ENCODE data around the gene LILRB5.
"Not testable (repeated sequence)": the region's sequence is repeated elsewhere in the genome, so short reads cannot be mapped to it uniquely, and the experiment has no call there.

LILRB5 gene

DNA sequence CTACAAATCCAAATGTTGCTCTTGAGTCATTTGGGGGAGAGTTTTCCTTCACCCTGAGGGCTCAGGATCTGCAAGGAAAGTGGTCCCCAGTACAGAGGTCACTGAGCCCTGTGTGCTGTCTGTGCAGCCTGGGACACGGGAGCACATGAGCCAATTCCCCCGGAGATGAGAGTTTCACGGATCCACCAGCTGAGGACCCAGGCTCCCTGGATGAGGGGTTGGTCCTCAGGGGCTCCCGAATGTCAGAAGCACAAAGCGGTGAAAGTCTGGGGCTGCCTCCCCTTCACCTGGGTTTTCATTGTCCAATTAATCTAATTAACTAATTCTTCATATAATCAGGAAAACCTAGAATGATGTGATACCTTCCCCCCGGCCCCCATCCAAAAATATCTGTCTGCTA, 37.5 kb upstream of the LILRB5 start:
- H3K4me3 ChIP-seq (ENCODE audit: low read depth, low read length): no peak overlapping the region
- no peak for TF ChIP-seq CTCF (conservative IDR thresholded peaks at IDR 0.05; ENCODE audit: low read depth, low read length)
- no peak for DNase-seq (ENCODE audit: low read depth)

GRCh38 chr19:54289160-54289559, 32.1 kb upstream of the LILRB5 start:
- DNase-seq (ENCODE audit: low read depth); H3K4me3 ChIP-seq (ENCODE audit: low read depth, low read length): not testable (repeated sequence)

DNA sequence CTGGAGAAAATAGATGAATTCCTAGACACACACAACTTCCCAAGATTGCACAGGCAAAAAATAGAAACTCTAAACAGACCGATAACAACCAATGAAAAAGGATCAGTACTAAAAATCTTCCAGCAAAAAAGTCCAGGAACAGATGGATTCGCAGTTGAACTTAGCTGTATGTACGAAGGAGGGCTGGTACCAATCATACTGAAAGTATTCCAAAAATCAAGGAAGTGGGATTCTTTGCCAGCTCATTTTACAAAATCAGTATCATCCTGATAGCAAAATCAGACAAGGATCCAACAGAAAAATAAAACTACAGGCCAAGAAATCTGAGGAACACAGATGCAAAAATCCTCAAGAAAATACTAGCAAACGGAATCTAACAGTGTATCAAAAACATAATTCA, 30.4 kb upstream of the LILRB5 start:
- DNase-seq (ENCODE audit: low read depth): peak; percentile 11
- no peak for TF ChIP-seq CTCF (conservative IDR thresholded peaks at IDR 0.05; ENCODE audit: low read depth, low read length)

GRCh38 chr19:54286283-54286682, 29.2 kb upstream of the LILRB5 start:
- H3K4me3 ChIP-seq (ENCODE audit: low read depth, low read length); DNase-seq (ENCODE audit: low read depth): not testable (repeated sequence)

More for the DNA sequence above, 30.4 kb upstream of the LILRB5 start:
- no peak overlapping the region for H3K4me3 ChIP-seq (ENCODE audit: low read depth, low read length)

DNA sequence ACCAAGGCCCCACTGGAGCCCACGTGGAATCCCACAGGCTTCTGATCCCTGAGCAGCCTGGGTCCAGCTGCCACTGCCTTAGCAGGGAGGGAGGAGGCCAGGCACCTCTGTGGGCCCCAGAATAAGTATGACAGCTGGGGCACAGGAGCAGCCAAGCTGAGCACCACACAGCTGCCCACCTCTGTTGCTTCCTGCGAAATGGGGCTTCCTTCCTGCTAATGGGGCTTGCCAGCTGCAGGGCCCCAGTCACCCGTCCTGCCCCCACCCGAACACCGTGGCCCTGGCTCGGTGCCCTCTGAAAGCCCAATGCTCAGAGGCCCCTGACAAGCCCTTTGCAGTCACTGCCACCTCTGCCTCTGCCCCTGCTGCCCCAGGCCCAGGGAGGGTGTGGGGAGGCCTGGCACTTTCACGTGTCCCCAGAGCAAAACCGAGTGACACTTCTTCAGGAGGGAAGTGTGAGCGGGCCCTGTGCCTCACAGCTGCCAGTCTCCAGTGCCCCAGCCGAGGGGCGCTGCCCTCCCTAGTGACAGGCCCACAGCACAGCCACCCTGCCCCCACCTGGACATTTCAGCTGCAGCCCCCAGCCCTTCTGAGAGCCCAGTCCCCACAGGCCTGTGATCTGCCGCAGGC, 28.5 kb upstream of the LILRB5 start:
- H3K4me3 ChIP-seq (ENCODE audit: low read depth, low read length); DNase-seq (ENCODE audit: low read depth): not testable (repeated sequence)

DNA sequence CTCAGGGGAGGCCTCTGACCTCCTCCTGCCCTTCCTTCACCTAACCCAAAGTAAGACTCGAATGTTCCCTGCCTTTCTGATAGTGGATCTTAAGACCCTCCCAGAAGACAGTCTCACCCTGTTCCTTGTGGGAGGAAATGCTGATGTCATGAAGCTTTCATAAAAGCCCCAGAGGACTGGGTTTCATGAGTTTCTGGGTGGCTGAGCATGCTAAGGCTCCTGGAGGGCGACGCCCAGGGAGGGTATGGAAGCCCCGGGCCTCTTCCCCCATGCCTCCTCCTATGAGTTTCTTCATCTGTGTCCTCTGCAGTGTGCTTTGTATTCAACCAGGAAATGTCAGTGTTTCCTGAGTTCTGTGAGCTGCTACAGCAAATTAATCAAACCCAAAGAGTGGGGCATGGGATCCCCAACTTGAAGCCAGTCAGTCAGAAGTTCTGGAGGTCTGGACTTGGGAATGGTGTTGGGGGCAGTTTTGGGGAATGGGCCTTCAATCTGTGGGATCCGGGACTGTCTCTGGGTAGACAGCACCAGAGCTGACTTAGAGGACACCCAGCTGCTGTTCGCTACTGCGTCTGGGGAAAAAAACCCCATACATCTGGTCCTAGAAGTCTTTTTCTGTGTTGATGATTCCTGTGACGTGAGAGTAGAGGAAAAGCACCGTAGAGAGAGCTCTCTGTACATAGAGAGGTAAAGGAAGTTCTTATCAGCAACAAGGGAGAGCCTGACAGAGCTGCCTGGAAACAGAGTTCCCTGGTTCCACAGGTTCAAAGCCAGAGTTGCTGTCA, 25.8 kb upstream of the LILRB5 start:
- no peak for TF ChIP-seq CTCF (conservative IDR thresholded peaks at IDR 0.05; ENCODE audit: low read depth, low read length)
- no peak overlapping the region for H3K4me3 ChIP-seq (ENCODE audit: low read depth, low read length)
- DNase-seq (ENCODE audit: low read depth): no peak

DNA sequence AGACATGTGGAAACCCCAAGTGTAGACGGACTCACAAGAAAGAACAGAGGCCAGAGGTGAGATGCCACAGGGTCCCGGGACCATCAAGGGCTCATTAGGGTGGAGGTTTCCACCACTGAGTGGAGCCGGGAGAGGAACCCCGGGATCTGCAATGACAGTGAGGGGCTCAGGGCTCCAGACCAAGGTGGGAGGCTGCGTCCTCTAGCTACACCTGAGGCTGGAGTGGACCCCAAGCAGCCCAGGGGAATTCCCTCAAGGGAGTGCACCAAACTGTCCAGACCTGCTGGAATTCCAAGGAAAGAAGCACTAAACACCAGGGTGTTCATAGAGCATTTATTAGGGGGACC, 24.6 kb upstream of the LILRB5 start:
- DNase-seq (ENCODE audit: low read depth); H3K4me3 ChIP-seq (ENCODE audit: low read depth, low read length): not testable (repeated sequence)

GRCh38 chr19:54281007-54281728, 24.1 kb upstream of the LILRB5 start, which contains the start of gene LILRB2:
LILRB2 (minus strand) TSS chr19:54281110; CDS start chr19:54280496, 614 bp downstream.
- TF ChIP-seq CTCF (conservative IDR thresholded peaks at IDR 0.05; ENCODE audit: low read depth, low read length): no peak
- no peak for DNase-seq (ENCODE audit: low read depth)
- H3K4me3 ChIP-seq (ENCODE audit: low read depth, low read length): no peak within 1 kb of the TSS

GRCh38 chr19:54280441-54280840, 23.4 kb upstream of the LILRB5 start:
- not testable (repeated sequence) for H3K4me3 ChIP-seq (ENCODE audit: low read depth, low read length); DNase-seq (ENCODE audit: low read depth)

DNA sequence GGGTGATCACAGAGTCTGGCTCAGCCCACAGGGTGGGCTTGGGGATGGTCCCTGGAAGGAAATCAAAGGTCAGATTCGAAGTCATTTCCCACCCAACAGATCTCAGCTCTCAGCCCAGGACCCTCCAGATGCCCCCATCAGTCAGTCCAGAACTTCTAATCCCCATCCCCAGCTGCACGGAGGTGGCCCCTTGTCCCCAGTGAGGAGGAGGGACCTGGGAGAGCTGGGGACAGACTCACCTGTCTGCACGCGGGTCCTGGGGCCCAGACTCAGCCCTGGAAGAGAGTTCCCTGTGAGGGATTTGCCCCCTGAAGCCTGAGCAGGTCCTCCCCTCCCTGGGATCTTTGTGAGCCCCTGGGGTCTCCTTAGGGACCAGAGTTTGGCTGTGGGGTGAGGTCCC, 23.0 kb upstream of the LILRB5 start:
- DNase-seq (ENCODE audit: low read depth): not testable (repeated sequence)

More for the DNA sequence above, 23.0 kb upstream of the LILRB5 start:
- H3K4me3 ChIP-seq (ENCODE audit: low read depth, low read length): not testable (repeated sequence)
